Neural cell (in vitro differentiated cells): ENCODE data around the gene SECISBP2. TPM values are rescaled to one million over a fixed set of nuclear protein-coding genes. Genes with fewer than 3 reads are reported as not detected.

Source experiments
- H2AFZ ChIP-seq: fragments of 200-600, 300-800 bp; sonication (generic), shearing (Covaris generic); 2 replicates; pipeline ENCODE4 v1.6.0; 2014; ENCODE audit warnings: low read depth, mild to moderate bottlenecking, antibody characterized with exemption, low read length, moderate library complexity
- H3F3A ChIP-seq: fragments of 200-600 bp; shearing (Covaris generic); 2 replicates; pipeline ENCODE4 v1.6.1; 2016; ENCODE audit warnings: mild to moderate bottlenecking, moderate library complexity, mixed read lengths, antibody characterized with exemption, low read length; ENCODE audit not compliant: insufficient read depth, poor library complexity, severe bottlenecking
- H3K27ac ChIP-seq: fragments of 200-600, 300-800 bp; sonication (generic), shearing (Covaris generic); 2 replicates; pipeline ENCODE4 v1.5.1; 2014; ENCODE audit warnings: mild to moderate bottlenecking, low read length, moderate library complexity
- H3K27me3 ChIP-seq: fragments of 300-800, 200-600 bp; sonication (generic), shearing (Covaris generic); 2 replicates; pipeline ENCODE4 v1.6.0; 2014; ENCODE audit warnings: mild to moderate bottlenecking, low read depth, low read length, moderate library complexity; ENCODE audit not compliant: insufficient read depth
- H3K36me3 ChIP-seq: fragments of 300-800, 200-600 bp; sonication (generic), shearing (Covaris generic); 2 replicates; pipeline ENCODE4 v1.5.1; 2014; ENCODE audit warnings: mild to moderate bottlenecking, antibody characterized with exemption, low read length, moderate library complexity; ENCODE audit not compliant: insufficient read depth
- H3K4me2 ChIP-seq: fragments of 300-800, 200-600 bp; sonication (generic), shearing (Covaris generic); 2 replicates; pipeline ENCODE4 v1.6.0; 2014; ENCODE audit warnings: mild to moderate bottlenecking, low read length
- H3K4me3 ChIP-seq: fragments of 300-800, 200-600 bp; sonication (generic), shearing (Covaris generic); 2 replicates; pipeline ENCODE4 v1.5.1; 2014; ENCODE audit warnings: mild to moderate bottlenecking, low read length, moderate library complexity
- H3K79me2 ChIP-seq: fragments of 200-600 bp; shearing (Covaris generic); replicated peaks from 2 replicates; pipeline ENCODE4 v1.6.0; 2014; ENCODE audit warnings: mild to moderate bottlenecking, low read length, moderate library complexity; ENCODE audit not compliant: insufficient read depth
- H3K9ac ChIP-seq: fragments of 300-800, 200-600 bp; sonication (generic), shearing (Covaris generic); 2 replicates; pipeline ENCODE4 v1.6.1; 2016; ENCODE audit warnings: mild to moderate bottlenecking, low read length, mixed read lengths
- H3K9me2 ChIP-seq: fragments of 200-600 bp; shearing (Covaris generic); 2 replicates; pipeline ENCODE4 v1.6.1; 2016; ENCODE audit warnings: mild to moderate bottlenecking, low read length, mixed read lengths; ENCODE audit not compliant: insufficient read depth
- H3K9me3 ChIP-seq: fragments of 200-600, 300-800 bp; sonication (generic), shearing (Covaris generic); 2 replicates; pipeline ENCODE4 v1.6.1; 2016; ENCODE audit warnings: mild to moderate bottlenecking, mixed run types, low read length, moderate library complexity, mixed read lengths
- H4K20me1 ChIP-seq: fragments of 200-600 bp; shearing (Covaris generic); 2 replicates; pipeline ENCODE4 v1.6.1; 2016; ENCODE audit warnings: mild to moderate bottlenecking, mixed run types; ENCODE audit not compliant: insufficient read depth
- CTCF ChIP-seq: fragments of 450-650 bp; IDR thresholded peaks from 2 replicates; pipeline ENCODE4 v1.5.1; 2014; ENCODE audit warnings: antibody characterized with exemption, mild to moderate bottlenecking, moderate library complexity; ENCODE audit not compliant: poor library complexity, severe bottlenecking
- EP300 ChIP-seq: fragments of 450-650 bp; conservative IDR thresholded peaks from 2 replicates; pipeline ENCODE4 v1.6.1; 2014; ENCODE audit warnings: antibody characterized with exemption, mild to moderate bottlenecking, moderate library complexity; ENCODE audit not compliant: poor library complexity, severe bottlenecking
- EZH2 ChIP-seq: fragments of 200-600, 300-800 bp; shearing (Covaris generic), sonication (generic); IDR thresholded peaks from 2 replicates; pipeline ENCODE4 v1.6.1; 2014; ENCODE audit warnings: antibody characterized with exemption, low read length, borderline replicate concordance, mild to moderate bottlenecking; ENCODE audit not compliant: insufficient read depth, poor library complexity, severe bottlenecking
- MXI1 ChIP-seq: fragments of 450-650 bp; conservative IDR thresholded peaks from 2 replicates; pipeline ENCODE4 v1.6.1; 2014; ENCODE audit warnings: antibody characterized with exemption, mild to moderate bottlenecking; ENCODE audit not compliant: poor library complexity, severe bottlenecking
- POLR2AphosphoS5 ChIP-seq: IDR thresholded peaks from 2 replicates; pipeline ENCODE4 v1.6.1; 2012
- RAD21 ChIP-seq: fragments of 450-650 bp; conservative IDR thresholded peaks from 2 replicates; pipeline ENCODE4 v1.6.1; 2014; ENCODE audit warnings: antibody characterized with exemption, mild to moderate bottlenecking, moderate library complexity
- REST ChIP-seq: IDR thresholded peaks from 2 replicates; pipeline ENCODE4 v1.6.1; 2012; ENCODE audit warnings: borderline replicate concordance
- SMC3 ChIP-seq: fragments of 450-650 bp; conservative IDR thresholded peaks from 2 replicates; pipeline ENCODE4 v1.6.1; 2014; ENCODE audit warnings: antibody characterized with exemption, mild to moderate bottlenecking, moderate library complexity; ENCODE audit not compliant: poor library complexity
- TAF1 ChIP-seq: IDR thresholded peaks from 2 replicates; pipeline ENCODE4 v1.6.1; 2012; ENCODE audit warnings: low read depth
- polyA plus RNA-seq: library from polyadenylated mRNA; depleted of rRNA; stranded (reverse); fragments of >200 nt; gene quantifications from 2 replicates; pipeline ENCODE4 v1.2.3, GENCODE V29; 2014

The SECISBP2 gene
- polyA plus RNA-seq, 1 donor from 2014 or later = 121 TPM

GRCh38 chr9:89305868-89306267 is 12.4 kb upstream of the SECISBP2 start:
- H3K36me3 ChIP-seq = no peaks in the 10 kb centered on the region

GRCh38 chr9:89309166-89309565 is 9.1 kb upstream of the SECISBP2 start:
- Histone ChIP-seq H2AFZ (no peak overlapping the region), H3K9me3 (no peaks in the 10 kb centered on the region), H3F3A (peaks cover 5% of the 10 kb centered on the region), H3K9me2 (no peaks in the 10 kb centered on the region), H3K9ac (no peak overlapping the region), H3K79me2 (peaks cover 28% of the 10 kb centered on the region), H3K27me3 (no peaks in the 10 kb centered on the region), H3K4me2 (no peak overlapping the region), H3K36me3 (no peaks in the 10 kb centered on the region), H3K4me3 (no peak overlapping the region), H4K20me1 (no peaks in the 10 kb centered on the region), H3K27ac (no peak overlapping the region)
- TF ChIP-seq RAD21 = no peak
- no peak for TF ChIP-seq POLR2AphosphoS5
- TF ChIP-seq CTCF = no peak
- no peak for TF ChIP-seq REST
- no peak for TF ChIP-seq EP300
- no peak for TF ChIP-seq MXI1
- no peak for TF ChIP-seq TAF1

More at GRCh38 chr9:89305868-89306267, 12.4 kb upstream of the SECISBP2 start:
- H3K9me2 ChIP-seq = no peaks in the 10 kb centered on the region
- no peaks in the 10 kb centered on the region for H4K20me1 ChIP-seq
- no peak overlapping the region for H3K4me3 ChIP-seq
- no peak overlapping the region for H3K27ac ChIP-seq
- no peaks in the 10 kb centered on the region for H3K27me3 ChIP-seq
- no peaks in the 10 kb centered on the region for H3K79me2 ChIP-seq
- no peak overlapping the region for H3K9ac ChIP-seq
- TF ChIP-seq RAD21 = no peak
- no peak for TF ChIP-seq TAF1
- no peak for TF ChIP-seq MXI1
- no peak for TF ChIP-seq CTCF
- no peak for TF ChIP-seq EP300
- TF ChIP-seq EZH2 = no peak
- no peak for TF ChIP-seq REST
- no peak for TF ChIP-seq SMC3
- TF ChIP-seq POLR2AphosphoS5 = no peak
- H3K9me3 ChIP-seq = no peaks in the 10 kb centered on the region
- peaks cover 5% of the 10 kb centered on the region for H3F3A ChIP-seq
- H3K4me2 ChIP-seq = no peak overlapping the region
- H2AFZ ChIP-seq = no peak overlapping the region
